SK-N-SH (cell line): ENCODE measurements around the gene GNB5. TPM values are rescaled to one million over a fixed set of nuclear protein-coding genes. Genes with fewer than 3 reads are reported as not detected.

Source experiments
- CTCF ChIA-PET: fragments of 300-600, 350-600 bp; formaldehyde crosslinking; extraction: SDS; loops from one replicate; lab custom pipeline; 2021; lab: Yijun Ruan, JAX
- POLR2A ChIA-PET: fragments of 350-600 bp; sonication (Branson Sonifier 250); formaldehyde crosslinking; extraction: SDS; loops from one replicate; lab custom pipeline; 2020; ENCODE audit warnings: antibody characterized with exemption, inconsistent platforms; lab: Yijun Ruan, JAX
- DNase-seq: peaks from one replicate; pipeline ENCODE4 v3.0.0; 2012
- H2AFZ ChIP-seq: fragments of 200-600 bp; sonication (generic); 2 replicates; pipeline ENCODE4 v1.8.1; 2016; ENCODE audit warnings: antibody characterized with exemption, mild to moderate bottlenecking, low read depth
- H3F3A ChIP-seq: fragments of 200-600 bp; sonication (generic); replicated peaks from 2 replicates; pipeline ENCODE3; 2016; ENCODE audit warnings: antibody characterized with exemption, mild to moderate bottlenecking; ENCODE audit not compliant: insufficient read depth
- H3K27ac ChIP-seq, 2 experiments: fragments of 200-500 bp in 1 of 2; fragments of 200-600 bp in 1 of 2; sonication (Bioruptor generic) in 1 of 2; sonication (generic), shearing (Covaris generic) in 1 of 2; 2 replicates each; pipeline versions ENCODE4 v1.5.1 to v1.6.1; 2014 to 2016; ENCODE audit warnings: low read depth in 2 of 2, inconsistent platforms in 1 of 2, low read length in 1 of 2, mild to moderate bottlenecking in 1 of 2, mixed read lengths in 1 of 2
- H3K27me3 ChIP-seq: fragments of 200-600 bp; sonication (generic), shearing (Covaris generic); 2 replicates; pipeline ENCODE4 v1.6.1; 2016; ENCODE audit warnings: mixed run types; ENCODE audit not compliant: insufficient read depth
- H3K36me3 ChIP-seq, 2 experiments: fragments of 200-500 bp in 1 of 2; fragments of 200-600 bp in 1 of 2; sonication (Bioruptor generic) in 1 of 2; sonication (generic) in 1 of 2; replicated peaks in 1 of 2; 2 replicates each; pipeline versions ENCODE3 to v1.5.1; 2014 to 2016; ENCODE audit warnings: low read length in 1 of 2, mild to moderate bottlenecking in 1 of 2; ENCODE audit not compliant: insufficient read depth in 2 of 2, control insufficient read depth in 1 of 2
- H3K4me1 ChIP-seq, 2 experiments: fragments of 200-500 bp in 1 of 2; fragments of 200-600 bp in 1 of 2; sonication (Bioruptor generic) in 1 of 2; sonication (generic), shearing (Covaris generic) in 1 of 2; 2 replicates each; pipeline versions ENCODE4 v1.5.1 to v1.6.1; 2014 to 2016; ENCODE audit warnings: low read depth in 1 of 2, low read length in 1 of 2, mixed run types in 1 of 2; ENCODE audit not compliant: insufficient read depth in 2 of 2, control insufficient read depth in 1 of 2
- H3K4me2 ChIP-seq: fragments of 200-600 bp; sonication (generic), shearing (Covaris generic); 2 replicates; pipeline ENCODE4 v1.6.1; 2017; ENCODE audit warnings: mixed run types
- H3K4me3 ChIP-seq, 2 experiments: fragments of 200-500 bp in 1 of 2; fragments of 200-600 bp in 1 of 2; sonication (Bioruptor generic) in 1 of 2; sonication (generic), shearing (Covaris generic) in 1 of 2; 2 replicates each; pipeline versions ENCODE4 v1.5.1 to v1.8.1; 2014 to 2016; ENCODE audit warnings: low read depth in 2 of 2, inconsistent platforms in 1 of 2, low read length in 1 of 2, mild to moderate bottlenecking in 1 of 2, mixed read lengths in 1 of 2, moderate library complexity in 1 of 2
- H3K79me2 ChIP-seq: fragments of 200-600 bp; sonication (generic); 2 replicates; pipeline ENCODE4 v1.8.1; 2017; ENCODE audit warnings: mild to moderate bottlenecking; ENCODE audit not compliant: insufficient read depth
- H3K9ac ChIP-seq: fragments of 200-600 bp; sonication (generic); 2 replicates; pipeline ENCODE4 v1.6.1; 2017; ENCODE audit warnings: mixed run types
- H3K9me2 ChIP-seq: fragments of 200-600 bp; sonication (generic); 2 replicates; pipeline ENCODE4 v1.6.1; 2017; ENCODE audit warnings: mixed run types
- H3K9me3 ChIP-seq: fragments of 200-600 bp; sonication (generic); 2 replicates; pipeline ENCODE4 v1.6.1; 2017; ENCODE audit warnings: mixed run types, mild to moderate bottlenecking, moderate library complexity
- H4K20me1 ChIP-seq: fragments of 200-600 bp; sonication (generic); 2 replicates; pipeline ENCODE4 v1.6.1; 2017; ENCODE audit warnings: mild to moderate bottlenecking, mixed run types; ENCODE audit not compliant: insufficient read depth
- CHD2 ChIP-seq: fragments of 150-350 bp; IDR thresholded peaks from 2 replicates; pipeline ENCODE4 v1.6.1; 2018; ENCODE audit warnings: low read length; ENCODE audit not compliant: partially characterized antibody
- ELF1 ChIP-seq: IDR thresholded peaks from 2 replicates; pipeline ENCODE4 v1.4.0; 2012
- RAD21 ChIP-seq: IDR thresholded peaks from 2 replicates; pipeline ENCODE4 v1.6.1; 2012; ENCODE audit warnings: mild to moderate bottlenecking, low read length
- RCOR1 ChIP-seq: fragments of 150-350 bp; IDR thresholded peaks from 2 replicates; pipeline ENCODE4 v1.6.1; 2017; ENCODE audit warnings: antibody characterized with exemption, low read length
- TCF12 ChIP-seq: IDR thresholded peaks from 2 replicates; pipeline ENCODE4 v1.4.0; 2012
- USF1 ChIP-seq: IDR thresholded peaks from 2 replicates; pipeline ENCODE4 v1.4.0; 2012; ENCODE audit warnings: low read depth, borderline replicate concordance
- ZBTB33 ChIP-seq: IDR thresholded peaks from 2 replicates; pipeline ENCODE4 v1.4.0; 2012; ENCODE audit warnings: low read depth, borderline replicate concordance
- WGBS: methylation state at CpG from one replicate; pipeline ENCODE4 v1.1.6; 2017; ENCODE audit warnings: low lambda C conversion rate; 5-methylcytosine and 5-hydroxymethylcytosine counted together
- polyA plus RNA-seq, 3 experiments: library from polyadenylated mRNA; depleted of rRNA; stranded (reverse); fragments of >200 nt; gene quantifications; 2 replicates each; pipeline ENCODE4 v1.2.3, GENCODE V29; 2012
- TF ChIP-seq, protein P1 (sequence below): IDR thresholded peaks from 2 replicates; pipeline ENCODE4 v1.4.0; 2012; ENCODE audit warnings: low read depth
- TF ChIP-seq, protein P2 (sequence below): fragments of 150-350 bp; IDR thresholded peaks from 2 replicates; pipeline ENCODE4 v1.6.1; 2016; ENCODE audit warnings: mild to moderate bottlenecking, low read depth, low read length

The GNB5 gene
- polyA plus RNA-seq, 1 of the 3 experiments (the other 2 are of a cell fraction): 73.7 TPM

DNA sequence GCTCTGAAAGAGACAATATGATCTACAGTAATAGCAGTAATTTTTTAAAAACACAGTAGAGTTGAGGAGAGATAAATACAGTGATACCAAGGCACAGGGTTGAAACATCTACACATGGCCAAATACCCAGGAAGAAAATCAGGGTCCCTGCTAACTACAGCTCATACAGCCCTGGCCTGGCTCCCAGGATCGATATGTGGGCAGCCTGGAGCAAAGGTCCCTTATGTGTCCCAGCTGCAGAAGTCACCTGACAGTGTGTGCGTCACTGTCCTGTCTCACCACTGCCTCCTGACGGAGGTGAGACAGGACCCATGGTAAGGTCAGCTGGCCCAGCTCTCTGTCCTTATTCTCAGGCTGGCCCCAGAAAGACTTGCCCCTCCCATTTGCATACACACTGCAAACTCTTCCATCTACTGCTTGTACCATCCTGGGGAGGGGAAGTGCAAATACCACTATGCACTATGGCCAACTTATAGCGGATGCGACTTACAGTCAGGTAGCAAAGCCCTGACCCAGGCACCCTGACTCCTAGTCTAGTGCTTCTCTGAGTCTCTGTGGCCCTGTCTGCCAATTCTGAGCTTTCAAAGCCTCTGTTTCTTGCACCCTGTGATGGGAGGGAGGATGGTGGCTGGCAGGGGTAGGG is 56.6 kb downstream of the GNB5 start (continued):
- TF ChIP-seq ZBTB33 (no peak), TCF12 (no peak), RCOR1 (no peak), USF1 (no peak)

- Histone ChIP-seq H3K79me2 (no peaks in the 10 kb centered on the region), H3K9me3 (no peaks in the 10 kb centered on the region), H3F3A (peaks cover 17% of the 10 kb centered on the region), H3K27me3 (no peaks in the 10 kb centered on the region), H3K4me2 (no peak overlapping the region), H3K9ac (no peak overlapping the region), H4K20me1 (no peaks in the 10 kb centered on the region), H3K4me3 (no peak overlapping the region), H3K9me2 (no peaks in the 10 kb centered on the region), H3K4me1 (peaks cover 3 to 26% of the 10 kb centered on the region in 2 experiments; a peak in 3 of 4 replicates), H3K36me3 (peaks cover 27 to 34% of the 10 kb centered on the region in 2 experiments), H3K27ac (no peak overlapping the region), H2AFZ (no peak overlapping the region)
- 95% methylated on average over 9 of the region's 10 CpGs for WGBS
- POLR2A ChIA-PET: no interaction called here
- CTCF ChIA-PET: interaction anchor here (0.6 to 1.8 kb wide), 3 partner anchors 15 to 159 kb away, joined by 3 to 4 read pairs (median 3); no protein-coding TSS in a partner anchor
- TF ChIP-seq, protein P1, sequence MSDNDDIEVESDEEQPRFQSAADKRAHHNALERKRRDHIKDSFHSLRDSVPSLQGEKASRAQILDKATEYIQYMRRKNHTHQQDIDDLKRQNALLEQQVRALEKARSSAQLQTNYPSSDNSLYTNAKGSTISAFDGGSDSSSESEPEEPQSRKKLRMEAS: no peak
- no peak for TF ChIP-seq RAD21
- no peak for TF ChIP-seq CHD2
- TF ChIP-seq ZBTB33: no peak
- TF ChIP-seq USF1: no peak
- TF ChIP-seq ELF1: no peak
- TF ChIP-seq, protein P2, sequence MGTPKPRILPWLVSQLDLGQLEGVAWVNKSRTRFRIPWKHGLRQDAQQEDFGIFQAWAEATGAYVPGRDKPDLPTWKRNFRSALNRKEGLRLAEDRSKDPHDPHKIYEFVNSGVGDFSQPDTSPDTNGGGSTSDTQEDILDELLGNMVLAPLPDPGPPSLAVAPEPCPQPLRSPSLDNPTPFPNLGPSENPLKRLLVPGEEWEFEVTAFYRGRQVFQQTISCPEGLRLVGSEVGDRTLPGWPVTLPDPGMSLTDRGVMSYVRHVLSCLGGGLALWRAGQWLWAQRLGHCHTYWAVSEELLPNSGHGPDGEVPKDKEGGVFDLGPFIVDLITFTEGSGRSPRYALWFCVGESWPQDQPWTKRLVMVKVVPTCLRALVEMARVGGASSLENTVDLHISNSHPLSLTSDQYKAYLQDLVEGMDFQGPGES: no peak
- DNase-seq: no peak
Measured at GRCh38 chr15:52133510-52134220, 57.5 kb downstream of the GNB5 start.
